Suppressor macrophage treated with lipopolysaccharide for 4 hours (primary cell): ENCODE data around the gene BTNL2.
"Not testable (repeated sequence)": the region's sequence is repeated elsewhere in the genome, so short reads cannot be mapped to it uniquely, and the experiment has no call there.

Source experiments
- DNase-seq: peaks from one replicate; pipeline ENCODE4 v3.0.0-alpha.2; 2020

The BTNL2 gene

GRCh38 chr6:32367644-32368043 is 39.3 kb downstream of the BTNL2 start:
- DNase-seq: no peak

GRCh38 chr6:32359225-32359624 is 47.8 kb downstream of the BTNL2 start:
- not testable (repeated sequence) for DNase-seq

DNA sequence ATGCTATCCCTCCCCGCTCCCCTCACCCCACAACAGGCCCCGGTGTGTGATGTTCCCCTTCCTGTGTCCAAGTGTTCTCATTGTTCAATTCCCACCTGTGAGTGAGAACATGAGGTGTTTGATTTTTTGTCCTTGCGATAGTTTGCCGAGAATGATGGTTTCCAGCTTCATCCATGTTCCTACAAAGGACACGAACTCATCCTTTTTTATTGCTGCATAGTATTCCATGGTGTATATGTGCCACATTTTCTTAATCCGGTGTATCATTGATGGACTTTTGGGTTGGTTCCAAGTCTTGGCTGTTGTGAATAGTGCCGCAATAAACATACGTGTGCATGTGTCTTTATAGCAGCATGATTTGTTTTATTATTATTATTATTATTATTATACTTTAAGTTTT is 48.4 kb downstream of the BTNL2 start:
- DNase-seq: not testable (repeated sequence)

DNA sequence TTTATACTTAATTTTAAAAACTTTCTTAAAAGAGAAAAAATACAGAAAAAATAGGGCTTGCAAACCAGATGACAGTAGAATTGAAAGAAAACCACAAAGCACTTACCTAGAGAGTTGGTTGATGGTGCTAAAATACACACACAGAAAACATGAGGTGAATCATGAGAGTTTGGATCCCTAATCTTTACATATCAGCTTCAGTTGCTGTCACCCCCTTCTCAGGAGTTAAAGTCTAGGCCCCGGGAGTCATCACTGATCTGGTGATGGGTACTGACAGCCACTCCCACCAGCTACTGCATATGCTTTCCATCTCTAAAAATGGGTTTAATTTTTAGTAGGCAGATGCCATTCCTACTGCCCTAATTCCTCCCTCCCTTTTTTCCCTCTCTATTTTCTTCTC is 52.0 kb downstream of the BTNL2 start:
- no peak for DNase-seq

DNA sequence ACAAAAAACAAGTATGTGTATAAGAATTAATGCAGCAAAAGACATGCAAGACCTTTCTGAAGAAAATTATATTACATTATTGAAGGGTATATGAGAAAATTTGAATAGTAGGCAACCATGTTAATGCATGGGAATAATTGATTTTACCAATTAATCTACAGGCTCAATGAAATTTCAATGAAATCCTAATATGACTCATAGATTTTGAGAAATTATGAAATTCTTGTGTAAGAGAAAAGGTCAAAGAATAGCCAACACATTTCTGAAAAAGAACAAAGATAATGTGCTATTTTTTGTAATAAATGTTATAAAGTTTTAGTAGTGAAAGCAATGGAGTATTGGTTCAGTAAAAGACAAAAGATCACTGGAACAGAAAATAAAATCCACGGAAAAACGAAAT is 53.6 kb downstream of the BTNL2 start:
- DNase-seq: no peak
